ENCODE measurements around the gene INTS3.

DNA sequence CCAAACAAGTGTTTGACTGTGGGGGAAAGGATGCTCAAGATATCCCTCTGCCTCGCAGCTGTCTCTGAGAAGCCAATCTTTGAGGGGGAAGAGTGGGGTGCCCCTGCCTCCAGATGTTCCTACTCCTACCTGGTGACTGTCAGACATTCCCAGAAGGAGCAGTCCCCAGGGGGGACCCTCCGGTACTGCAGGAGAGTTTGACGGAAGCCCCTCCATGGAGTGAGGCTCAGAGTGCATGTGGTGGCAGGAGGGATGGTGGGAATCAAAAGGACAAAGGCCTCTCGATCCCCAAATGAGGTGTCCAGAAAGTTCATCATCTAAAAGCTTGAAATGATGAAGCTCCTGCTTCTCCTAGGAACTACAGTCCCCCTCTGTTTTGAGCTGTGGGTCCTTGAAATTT, 52.7 kb downstream of the INTS3 start:
- TF ChIP-seq POLR2AphosphoS5 (IDR thresholded peaks at IDR 0.05; ENCODE audit: low read depth, low read length), result no peak
- TF ChIP-seq POLR2A (IDR thresholded peaks at IDR 0.05; ENCODE audit: low read depth, low read length), result no peak

Data from GM12891 (cell line).